ENCODE results near the gene TUBA4B.
"Not testable (repeated sequence)": the region's sequence is repeated elsewhere in the genome, so short reads cannot be mapped to it uniquely, and the experiment has no call there.

The TUBA4B gene

GRCh38 chr2:219291910-219292490 lies 39.0 kb downstream of the TUBA4B start:
- no peak for DNase-seq

- DNase-seq = no peak
Measured at GRCh38 chr2:219292616-219293015, 39.6 kb downstream of the TUBA4B start.

GRCh38 chr2:219293736-219294231 lies 40.7 kb downstream of the TUBA4B start:
- DNase-seq = no peak

GRCh38 chr2:219294356-219295351 lies 41.6 kb downstream of the TUBA4B start:
- peak; percentile 89 for DNase-seq

GRCh38 chr2:219296142-219296541 lies 43.1 kb downstream of the TUBA4B start:
- DNase-seq = no peak

GRCh38 chr2:219296631-219297391 lies 43.8 kb downstream of the TUBA4B start:
- DNase-seq = no peak

GRCh38 chr2:219297766-219298456 lies 44.9 kb downstream of the TUBA4B start:
- no peak for DNase-seq

GRCh38 chr2:219298759-219299371 lies 45.8 kb downstream of the TUBA4B start:
- peak; percentile 88 for DNase-seq

- no peak for DNase-seq
Measured at GRCh38 chr2:219299372-219299760, 46.3 kb downstream of the TUBA4B start.

GRCh38 chr2:219300022-219300421 lies 47.0 kb downstream of the TUBA4B start:
- no peak for DNase-seq

- no peak for DNase-seq
Measured at GRCh38 chr2:219302412-219302968, 49.4 kb downstream of the TUBA4B start.

- no peak for DNase-seq
Measured at GRCh38 chr2:219304223-219304622, 51.2 kb downstream of the TUBA4B start.

GRCh38 chr2:219306047-219306446 lies 53.0 kb downstream of the TUBA4B start:
- DNase-seq = no peak

- DNase-seq = peak; percentile 60
Measured at GRCh38 chr2:219308142-219309101, 55.4 kb downstream of the TUBA4B start.

GRCh38 chr2:219309278-219309677 lies 56.2 kb downstream of the TUBA4B start, which contains the start of gene PTPRN:
Gene PTPRN (minus strand): TSS chr2:219309401. CDS start chr2:219309332, 69 bp downstream.
- DNase-seq = no peak

GRCh38 chr2:219312683-219313263 lies 59.7 kb downstream of the TUBA4B start:
- DNase-seq = not testable (repeated sequence)

GRCh38 chr2:219314804-219315468 lies 61.9 kb downstream of the TUBA4B start:
- DNase-seq = no peak

All from left hindlimb (tissue), 1 donor.